ENCODE results near the gene CSF3R. TPM values are rescaled to one million over a fixed set of nuclear protein-coding genes. Genes with fewer than 3 reads are reported as not detected.
"Not testable (repeated sequence)": the region's sequence is repeated elsewhere in the genome, so short reads cannot be mapped to it uniquely, and the experiment has no call there.

CSF3R gene
- total RNA-seq, 2 donors from 2014 or later: 3.9 to 17.0 TPM

DNA sequence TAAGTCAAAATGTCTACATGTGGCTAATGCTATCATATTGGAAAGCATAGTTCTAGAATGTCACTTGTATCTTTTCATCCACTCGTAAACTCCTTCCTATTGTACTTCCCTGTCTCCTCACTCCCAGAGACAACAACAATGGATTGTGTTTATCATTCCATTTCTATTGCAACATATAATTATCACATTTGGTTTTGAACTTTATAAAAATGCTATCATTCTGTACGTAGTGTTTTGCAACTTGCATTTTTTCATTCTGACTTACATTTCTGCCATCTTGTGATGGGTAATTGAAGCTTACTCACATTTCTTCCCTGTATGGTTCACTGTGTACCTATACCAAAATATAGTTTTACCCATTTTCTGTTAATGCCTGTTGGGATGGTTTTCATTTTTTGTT is 14.5 kb upstream of the CSF3R start:
- intact Hi-C loops (cut with DNase I): no loop called here
- no peak for TF ChIP-seq CTCF (IDR thresholded peaks at IDR 0.05)
- TF ChIP-seq POLR2A (IDR thresholded peaks at IDR 0.05): no peak
- TF ChIP-seq POLR2AphosphoS5 (IDR thresholded peaks at IDR 0.05): no peak
- WGBS: 65% methylated on average over 2 of the region's 2 CpGs
- H3K4me3 ChIP-seq: no peak overlapping the region
- H3K36me3 ChIP-seq: no peaks in the 10 kb centered on the region
- no peaks in the 10 kb centered on the region for H3K4me1 ChIP-seq (replicated peaks)
- H3K9me3 ChIP-seq: no peaks in the 10 kb centered on the region
- DNase-seq (ENCODE audit: low spot score): no peak
- no peaks in the 10 kb centered on the region for H3K27me3 ChIP-seq (replicated peaks; ENCODE audit: insufficient read depth)
- no peak overlapping the region for H3K27ac ChIP-seq

DNA sequence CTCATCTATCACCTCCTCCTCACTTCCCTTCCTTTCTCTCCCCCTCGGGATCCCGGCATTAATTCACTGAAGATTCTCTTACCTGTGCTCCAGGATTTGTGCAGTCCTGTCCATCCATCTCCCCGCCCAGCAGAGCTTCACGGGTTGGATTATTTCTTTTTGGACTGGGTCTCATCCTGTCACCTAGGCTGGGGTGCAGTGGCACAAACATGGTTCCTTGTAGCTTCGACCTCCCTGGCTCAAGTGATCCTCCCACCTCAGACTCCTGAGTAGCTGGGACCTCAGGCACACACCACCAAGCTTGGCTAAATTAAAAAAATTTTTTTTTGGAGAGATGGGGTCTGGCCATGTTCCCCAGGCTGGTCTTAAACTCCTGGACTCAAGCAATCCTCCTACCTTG is 12.3 kb upstream of the CSF3R start:
- 92% methylated on average over 5 of the region's 5 CpGs for WGBS
- intact Hi-C loops (cut with DNase I): no loop called here
- no peaks in the 10 kb centered on the region for H3K4me1 ChIP-seq (replicated peaks)
- DNase-seq (ENCODE audit: low spot score): no peak
- H3K27ac ChIP-seq: no peak overlapping the region
- TF ChIP-seq POLR2AphosphoS5 (IDR thresholded peaks at IDR 0.05) (no peak), CTCF (IDR thresholded peaks at IDR 0.05) (no peak), POLR2A (IDR thresholded peaks at IDR 0.05) (no peak)
- H3K9me3 ChIP-seq: no peaks in the 10 kb centered on the region
- no peak overlapping the region for H3K4me3 ChIP-seq
- no peaks in the 10 kb centered on the region for H3K27me3 ChIP-seq (replicated peaks; ENCODE audit: insufficient read depth)
- H3K36me3 ChIP-seq: no peaks in the 10 kb centered on the region

- intact Hi-C loops (cut with DNase I): no loop called here
- WGBS: 90% methylated on average over 9 of the region's 9 CpGs
- no peaks in the 10 kb centered on the region for H3K36me3 ChIP-seq
- H3K27ac ChIP-seq: no peak overlapping the region
- no peak overlapping the region for H3K4me3 ChIP-seq
- no peaks in the 10 kb centered on the region for H3K4me1 ChIP-seq (replicated peaks)
- no peaks in the 10 kb centered on the region for H3K9me3 ChIP-seq
- TF ChIP-seq POLR2AphosphoS5 (IDR thresholded peaks at IDR 0.05): no peak
- TF ChIP-seq POLR2A (IDR thresholded peaks at IDR 0.05): no peak
- no peak for TF ChIP-seq CTCF (IDR thresholded peaks at IDR 0.05)
- H3K27me3 ChIP-seq (replicated peaks; ENCODE audit: insufficient read depth): no peaks in the 10 kb centered on the region
- DNase-seq (ENCODE audit: low spot score): no peak
Measured at GRCh38 chr1:36493524-36493923, 10.8 kb upstream of the CSF3R start.

GRCh38 chr1:36492491-36492890 is 9.8 kb upstream of the CSF3R start:
- intact Hi-C loops (cut with DNase I): no loop called here
- Histone ChIP-seq H3K36me3 (no peaks in the 10 kb centered on the region), H3K4me3 (no peak overlapping the region), H3K27me3 (replicated peaks; ENCODE audit: insufficient read depth) (no peaks in the 10 kb centered on the region), H3K27ac (no peak overlapping the region), H3K9me3 (no peaks in the 10 kb centered on the region), H3K4me1 (replicated peaks) (no peaks in the 10 kb centered on the region)
- no peak for TF ChIP-seq POLR2A (IDR thresholded peaks at IDR 0.05)
- TF ChIP-seq POLR2AphosphoS5 (IDR thresholded peaks at IDR 0.05): no peak
- no peak for TF ChIP-seq CTCF (IDR thresholded peaks at IDR 0.05)
- WGBS: 49% methylated on average over 9 of the region's 9 CpGs
- DNase-seq (ENCODE audit: low spot score): no peak

DNA sequence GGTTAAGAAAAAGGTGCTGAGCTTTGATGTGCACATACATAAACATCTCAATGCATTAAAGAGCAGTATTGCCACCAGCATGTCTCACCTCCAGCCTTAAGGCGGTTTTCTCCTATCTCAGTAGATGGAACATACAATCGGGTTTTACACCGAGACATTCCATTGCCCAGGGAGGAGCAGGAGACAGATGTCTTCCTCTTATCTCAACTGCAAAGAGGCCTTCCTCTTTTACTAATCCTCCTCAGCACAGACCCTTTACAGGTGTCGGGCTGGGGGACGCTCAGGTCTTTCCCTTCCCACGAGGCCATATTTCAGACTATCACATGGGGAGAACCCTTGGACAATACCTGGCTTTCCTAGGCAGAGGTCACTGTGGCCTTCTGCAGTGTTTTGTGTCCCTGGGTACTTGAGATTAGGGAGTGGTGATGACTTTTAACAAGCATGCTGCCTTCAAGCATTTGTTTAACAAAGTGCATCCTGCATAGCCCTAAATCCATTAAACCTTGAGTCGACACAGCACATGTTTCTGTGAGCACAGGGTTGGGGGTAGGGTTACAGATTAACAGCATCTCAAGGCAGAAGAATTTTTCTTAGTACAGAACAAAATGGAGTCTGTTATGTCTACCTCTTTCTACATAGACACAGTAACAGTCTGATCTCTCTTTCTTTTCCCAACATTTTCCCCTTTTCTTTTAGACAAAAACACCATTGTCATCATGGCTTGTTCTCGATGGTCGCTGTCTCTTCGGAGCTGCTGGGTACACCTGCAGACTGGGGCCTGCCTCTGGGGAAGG is 6.7 kb upstream of the CSF3R start:
- WGBS: 64% methylated on average over 10 of the region's 10 CpGs
- H3K4me1 ChIP-seq (replicated peaks); H3K9me3 ChIP-seq; DNase-seq (ENCODE audit: low spot score); intact Hi-C loops (cut with DNase I); H3K36me3 ChIP-seq; H3K27ac ChIP-seq; H3K27me3 ChIP-seq (replicated peaks; ENCODE audit: insufficient read depth); H3K4me3 ChIP-seq: not testable (repeated sequence)

Data from prostate gland (tissue), 2 donors.